Stimulated activated CD4-positive, alpha-beta T cell treated with anti-CD3 and anti-CD28 coated beads, Interleukin-12 subunit alpha, Interleukin-12 subunit beta, amount 100 ng/mL, for 48 hours (primary cell): ENCODE data around the gene COL17A1.

Experiments
- DNase-seq, 3 donors: peaks; one replicate each; pipeline ENCODE4 v3.0.0-alpha.2; 2020; ENCODE audit warnings: low read depth in 2 of 3, low spot score in 1 of 3

Gene COL17A1

GRCh38 chr10:104098358-104098925 lies 12.8 kb upstream of the COL17A1 start:
- no peak for DNase-seq

GRCh38 chr10:104096692-104097091 lies 11.0 kb upstream of the COL17A1 start:
- no peak for DNase-seq

DNA sequence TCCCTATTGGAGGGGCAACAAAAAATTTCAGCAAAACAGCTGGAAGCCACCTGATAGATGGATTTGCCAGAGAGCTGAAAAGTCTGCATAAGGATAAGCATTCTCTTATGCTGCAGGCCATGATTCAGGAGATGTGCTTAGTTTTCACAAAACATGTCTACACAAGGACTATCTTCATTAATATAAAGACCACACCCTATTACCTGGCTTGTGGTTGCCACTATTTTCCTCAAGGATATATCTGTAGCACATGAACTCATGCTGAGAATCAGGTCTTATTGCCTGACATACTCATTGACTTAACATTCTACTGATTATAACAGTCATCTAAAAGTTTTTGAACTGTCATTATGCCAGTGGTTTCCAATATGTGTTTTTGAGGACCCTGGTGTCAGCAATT lies 7.1 kb upstream of the COL17A1 start:
- DNase-seq, result no peak

- no peak for DNase-seq
Measured at GRCh38 chr10:104090611-104091010, 4.9 kb upstream of the COL17A1 start.

DNA sequence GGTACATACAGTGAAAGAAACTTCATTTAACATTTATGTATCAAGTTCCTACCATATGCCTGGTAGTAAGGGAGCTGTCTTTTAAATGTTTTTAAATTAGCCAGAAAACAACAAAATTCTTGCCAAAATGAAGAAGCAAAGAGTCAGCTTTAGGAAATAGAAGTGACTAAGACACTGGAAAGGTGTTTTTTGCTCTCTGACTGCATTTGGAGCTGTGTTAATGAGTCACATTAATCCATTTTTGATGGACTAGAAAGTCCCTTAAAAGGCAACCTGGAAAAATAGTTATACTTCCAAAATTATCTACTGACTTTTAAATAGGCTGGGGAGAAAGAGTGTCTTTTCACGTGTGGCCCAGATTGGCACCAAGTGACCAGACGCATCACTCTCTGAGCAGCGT lies 3.9 kb upstream of the COL17A1 start:
- DNase-seq, result no peak

DNA sequence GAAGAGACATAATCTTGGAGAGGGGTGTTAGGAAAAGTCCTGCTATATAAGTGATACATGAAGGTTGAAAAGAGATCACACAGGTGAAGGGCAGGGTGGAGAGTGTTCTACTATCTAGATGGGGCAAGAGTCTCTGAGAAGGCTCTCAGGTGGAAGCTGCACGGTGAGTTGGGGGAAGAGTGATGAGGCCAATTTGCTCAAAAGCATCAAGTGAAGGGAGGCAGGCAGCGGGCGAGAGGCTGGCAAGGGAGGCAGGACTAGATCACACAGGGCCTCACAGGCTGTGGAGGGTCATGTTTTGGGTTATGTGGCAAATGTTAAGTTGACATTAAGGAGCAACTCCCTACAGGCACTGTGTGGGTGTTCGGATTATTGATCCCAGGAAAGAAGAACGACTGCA lies 2.6 kb upstream of the COL17A1 start:
- DNase-seq, result no peak

GRCh38 chr10:104084482-104085142 lies 1.1 kb downstream of the COL17A1 start:
- no peak for DNase-seq

GRCh38 chr10:104081998-104082397 lies 3.7 kb downstream of the COL17A1 start:
- DNase-seq, result no peak

- DNase-seq, result no peak
Measured at GRCh38 chr10:104080762-104081161, 4.9 kb downstream of the COL17A1 start.

DNA sequence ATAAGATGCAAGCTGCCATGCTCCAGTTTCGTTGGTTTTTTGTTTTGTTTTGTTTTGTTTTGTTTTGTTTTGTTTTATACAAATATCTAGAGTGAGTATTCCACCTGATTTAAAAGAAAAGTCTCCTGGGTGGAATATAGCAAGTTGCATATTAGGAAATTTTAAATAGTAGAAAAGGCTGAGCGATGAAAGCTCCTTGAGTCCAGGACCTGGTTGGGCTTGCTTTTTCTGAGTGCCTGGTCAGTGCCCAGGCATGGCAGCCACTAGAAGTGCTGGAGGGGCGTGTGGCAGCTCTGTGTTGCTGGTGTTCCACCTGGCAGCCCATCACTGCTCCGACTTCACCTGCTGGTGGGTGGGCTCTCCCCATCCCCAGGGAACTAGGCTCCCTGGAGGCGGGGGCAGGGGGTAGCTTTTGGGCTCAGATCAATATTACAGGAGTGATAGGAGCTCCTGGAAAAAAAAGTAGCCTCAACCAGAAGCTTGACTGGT lies 8.0 kb downstream of the COL17A1 start:
- DNase-seq, result no peak

DNA sequence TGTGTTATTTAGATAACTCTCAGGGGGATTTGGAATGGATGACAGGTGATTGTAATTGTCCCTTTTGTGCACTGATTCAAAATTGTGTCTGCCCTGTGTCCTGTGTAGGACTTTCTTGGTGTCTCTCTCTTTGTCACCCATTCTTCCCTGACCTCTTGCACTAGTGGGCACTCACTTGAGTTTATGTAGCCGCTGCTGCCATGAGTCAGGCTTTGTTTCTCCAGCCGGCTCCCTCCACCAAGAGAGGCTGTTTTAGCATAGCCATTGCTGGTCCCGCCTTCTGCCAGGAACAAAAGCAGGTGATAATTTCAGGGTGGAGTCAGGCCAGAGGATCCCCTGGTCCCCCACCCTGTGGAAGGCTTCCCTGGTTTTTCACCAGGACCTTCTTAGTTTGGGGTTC lies 8.4 kb downstream of the COL17A1 start:
- no peak for DNase-seq

DNA sequence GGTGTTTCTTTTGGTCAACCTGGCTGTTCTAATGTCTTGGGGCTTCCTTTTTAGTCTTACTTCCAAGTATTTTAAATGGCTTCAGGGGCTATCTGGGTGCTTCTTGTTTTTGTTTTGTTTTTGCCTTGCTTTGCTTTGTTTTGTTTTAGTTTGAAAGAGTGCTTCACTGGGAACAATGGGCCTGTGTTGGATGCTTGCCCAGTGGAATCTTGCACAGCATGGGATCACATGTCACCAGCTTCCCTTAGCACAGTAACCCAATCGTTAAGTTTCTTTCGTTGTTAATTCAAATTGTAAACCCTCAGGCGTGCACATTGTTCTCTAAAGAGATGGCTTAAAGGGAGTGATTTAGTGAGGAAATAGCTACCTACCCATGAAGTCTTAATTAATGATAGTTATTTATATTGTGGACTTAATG lies 8.9 kb downstream of the COL17A1 start:
- DNase-seq, result no peak

DNA sequence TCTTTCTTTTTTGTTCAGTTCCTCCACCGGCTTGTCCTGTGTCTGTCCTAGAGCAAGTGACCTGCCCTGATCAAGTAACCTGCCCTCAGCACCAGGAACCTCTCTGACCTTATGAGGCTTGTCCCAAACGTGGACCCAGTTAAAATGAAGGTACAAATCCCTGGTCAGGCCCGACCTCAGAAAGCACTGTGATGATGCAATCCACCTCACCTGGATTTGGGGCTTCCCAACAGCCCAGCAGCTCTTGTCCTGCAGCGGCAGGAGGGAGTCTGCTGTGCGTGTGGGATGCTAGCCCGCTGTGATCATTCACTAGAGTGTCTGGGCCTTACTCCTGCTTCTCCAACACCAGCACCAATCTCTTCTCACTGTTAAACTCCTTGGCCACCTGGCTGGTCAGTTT lies 11.2 kb downstream of the COL17A1 start:
- DNase-seq, result no peak

DNA sequence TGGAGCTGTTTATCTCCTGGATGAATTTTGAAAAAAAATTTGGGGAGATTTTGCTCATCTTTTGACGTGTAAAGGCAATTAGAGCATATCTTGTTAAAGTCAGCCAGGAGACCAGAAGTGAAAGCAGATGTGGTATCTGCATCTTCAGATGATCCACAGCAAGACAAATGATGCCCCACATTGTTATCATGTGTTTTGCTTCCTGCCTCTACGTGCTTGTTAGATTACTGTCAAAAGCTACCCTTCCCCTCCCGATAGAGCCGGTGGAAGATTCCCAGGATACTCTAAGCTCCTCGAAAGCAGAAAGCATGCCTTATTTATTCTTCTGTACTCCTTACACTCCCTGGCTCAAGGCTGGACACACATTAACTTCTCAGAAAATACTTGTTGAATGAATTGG lies 12.9 kb downstream of the COL17A1 start:
- DNase-seq, result no peak

GRCh38 chr10:104069613-104070012 lies 16.1 kb downstream of the COL17A1 start:
- DNase-seq, result no peak

DNA sequence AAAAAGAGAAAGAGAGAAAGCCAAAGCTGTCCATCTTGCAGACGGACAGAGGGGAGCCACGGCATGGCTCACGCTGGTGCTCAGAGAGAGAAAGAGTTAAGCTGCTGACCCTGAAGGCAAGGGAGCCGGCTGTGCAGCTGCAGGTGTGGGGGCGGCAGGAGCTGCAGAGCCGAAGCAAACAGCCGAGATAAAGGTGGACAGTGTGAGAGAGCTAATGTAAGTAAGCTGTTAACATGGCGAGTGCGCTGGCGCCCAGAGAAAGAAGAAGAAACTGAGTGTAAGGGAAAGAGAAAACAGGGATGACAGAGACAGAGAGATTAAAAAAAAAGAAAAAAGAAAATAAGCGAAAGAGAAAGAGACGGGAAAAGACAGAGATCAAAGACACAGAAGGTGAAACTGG lies 18.2 kb downstream of the COL17A1 start:
- DNase-seq, result no peak

GRCh38 chr10:104066945-104067344 lies 18.7 kb downstream of the COL17A1 start:
- DNase-seq, result no peak

- DNase-seq, result no peak
Measured at GRCh38 chr10:104065748-104066147, 19.9 kb downstream of the COL17A1 start.

DNA sequence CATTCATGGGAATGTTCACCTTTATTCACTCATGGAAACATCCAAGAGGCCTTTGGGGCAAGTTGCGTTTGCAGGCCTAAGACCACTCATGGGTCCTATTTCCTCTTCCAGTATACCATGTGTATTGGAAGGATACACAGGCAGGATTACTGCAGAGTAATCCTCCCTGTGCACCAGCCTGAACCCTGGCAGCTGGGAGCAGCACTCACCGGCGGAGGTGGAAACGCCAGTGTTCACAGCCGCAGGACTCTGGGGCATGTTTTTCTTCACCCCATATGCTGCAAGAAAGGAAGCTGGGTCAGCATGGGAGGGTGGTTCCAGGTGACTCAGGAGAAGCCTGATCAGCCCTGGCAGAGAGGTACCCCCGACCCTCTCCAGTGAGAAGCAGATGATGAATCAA lies 24.5 kb downstream of the COL17A1 start:
- no peak for DNase-seq

GRCh38 chr10:104059364-104059763 lies 26.3 kb downstream of the COL17A1 start:
- DNase-seq, result no peak

GRCh38 chr10:104057717-104058116 lies 28.0 kb downstream of the COL17A1 start:
- DNase-seq, result no peak

GRCh38 chr10:104056619-104057273 lies 28.9 kb downstream of the COL17A1 start:
- no peak for DNase-seq

- DNase-seq, result no peak
Measured at GRCh38 chr10:104054430-104054829, 31.2 kb downstream of the COL17A1 start.
